GM18502 (cell line): Measurements from ENCODE around the gene NMNAT1.
A peak's percentile ranks its signal among the peaks of the same experiment; 100 is the strongest.
"Not testable (repeated sequence)": the region's sequence is repeated elsewhere in the genome, so short reads cannot be mapped to it uniquely, and the experiment has no call there.

Experiments
- ATAC-seq: cut with Tn5 transposase; IDR thresholded peaks from one replicate; pipeline ENCODE4 v1.9.1; 2021; ENCODE audit warnings: mild to moderate bottlenecking; ENCODE audit not compliant: unreplicated experiment, poor library complexity

Gene NMNAT1

GRCh38 chr1:9917901-9918300 lies 25.4 kb upstream of the NMNAT1 start:
- no peak for ATAC-seq

- ATAC-seq, result no peak
Measured at GRCh38 chr1:9920606-9921005, 22.7 kb upstream of the NMNAT1 start.

DNA sequence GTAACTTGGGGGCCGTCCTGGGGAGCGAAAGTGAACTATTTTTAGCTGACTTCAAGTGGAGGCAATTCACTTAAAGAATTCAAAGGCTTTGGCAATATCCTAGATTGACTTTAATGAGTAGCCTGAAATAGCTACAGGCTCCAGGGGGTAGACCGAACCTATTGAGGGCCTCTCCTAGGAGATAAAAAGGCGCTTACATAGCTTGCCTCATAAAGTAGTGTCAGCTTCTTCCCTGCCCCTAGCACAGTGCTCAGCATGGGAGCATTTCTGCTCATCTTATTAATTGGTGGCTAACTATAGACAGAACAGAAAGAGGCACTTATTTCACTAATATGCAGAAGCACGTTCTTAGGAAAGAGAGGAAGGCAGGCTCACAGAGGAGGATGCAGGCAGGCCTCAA lies 20.9 kb upstream of the NMNAT1 start:
- no peak for ATAC-seq

DNA sequence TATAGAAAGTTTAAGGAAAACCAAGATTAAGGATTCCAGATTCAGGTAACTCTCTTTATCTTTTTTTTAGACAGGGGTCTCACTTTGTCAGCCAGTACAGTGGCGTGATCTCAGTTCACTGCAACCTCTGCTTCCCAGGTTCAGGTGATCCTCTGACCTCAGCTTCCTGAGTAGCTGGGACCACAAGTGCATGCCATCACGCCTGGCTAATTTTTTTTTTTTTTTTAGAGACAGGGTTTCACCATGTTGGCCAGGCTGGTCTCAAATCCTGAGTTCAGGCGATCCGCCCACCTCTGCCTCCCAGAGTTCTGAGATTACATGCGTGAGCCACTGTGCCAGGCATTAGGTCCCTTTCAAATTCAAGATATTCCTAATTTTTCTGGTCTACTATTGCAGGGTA lies 16.0 kb upstream of the NMNAT1 start:
- no peak for ATAC-seq

DNA sequence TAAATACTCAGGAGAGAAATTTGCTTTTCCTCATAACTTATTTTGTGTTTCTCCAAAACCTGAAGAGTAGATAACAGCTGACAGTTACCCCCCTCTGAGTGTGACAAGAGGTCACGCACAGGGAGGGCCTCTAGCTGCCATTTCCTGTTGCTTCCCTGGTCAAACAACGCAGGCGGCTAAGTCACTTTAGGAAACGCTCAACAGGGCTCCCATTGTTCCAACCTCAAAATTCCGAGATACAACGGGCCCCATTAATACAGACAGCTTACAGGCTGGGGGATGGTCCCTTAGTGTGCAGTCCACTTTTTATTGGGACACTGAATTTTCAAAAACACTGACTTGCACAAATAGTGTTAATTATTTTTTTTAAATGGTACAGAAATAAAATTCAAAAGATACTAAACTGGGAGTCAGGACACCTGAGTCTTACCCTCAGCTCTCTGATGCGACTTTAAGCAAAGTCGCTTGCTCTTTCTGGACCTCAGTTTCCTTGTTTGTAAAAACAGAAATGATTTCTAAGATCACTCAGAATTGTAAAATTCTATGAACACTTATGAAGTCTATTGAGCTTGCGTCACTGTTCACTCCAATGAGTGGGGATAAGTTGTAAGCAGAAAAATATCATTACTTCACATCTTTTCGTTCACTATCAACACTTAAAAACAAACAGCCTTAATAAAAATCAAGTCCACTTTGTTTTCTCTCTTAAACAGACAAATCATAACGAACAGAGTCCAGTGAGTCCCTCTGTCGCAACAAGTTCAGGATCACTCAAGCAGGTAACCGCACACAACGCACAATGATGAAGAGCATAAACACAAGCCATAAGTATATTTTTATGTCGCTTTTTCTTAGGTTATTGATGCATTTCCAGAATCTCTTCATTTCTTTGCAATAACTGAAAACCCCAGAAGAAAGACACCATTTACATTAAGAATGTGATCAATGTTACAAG lies 13.6 kb upstream of the NMNAT1 start:
- no peak for ATAC-seq

DNA sequence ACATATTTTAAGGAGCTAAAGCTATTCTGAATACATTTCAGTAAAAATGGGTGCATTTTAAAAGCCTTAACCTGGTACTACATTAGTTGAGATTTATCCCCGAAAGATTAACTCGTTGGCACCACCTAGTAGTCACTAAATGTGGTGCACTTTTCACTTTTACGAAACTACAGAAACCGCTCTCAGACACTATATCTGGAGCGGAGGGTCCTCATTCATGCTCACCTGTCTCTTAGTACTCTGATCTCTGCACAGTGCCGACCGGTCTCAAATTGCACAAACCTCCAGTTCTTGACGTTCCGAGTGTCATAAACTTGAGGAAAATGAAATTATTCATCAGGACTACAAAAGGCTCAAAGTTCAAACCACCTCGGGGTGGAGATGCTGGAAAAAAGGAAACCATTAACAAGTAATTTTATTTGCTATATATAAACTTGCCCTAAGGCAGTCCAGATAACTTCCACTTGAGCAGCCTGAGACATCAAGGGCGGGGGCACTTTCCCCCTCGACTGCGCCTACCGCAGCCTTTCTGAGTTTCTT lies 806 bp upstream of the NMNAT1 start:
- ATAC-seq, result peak; percentile 29

DNA sequence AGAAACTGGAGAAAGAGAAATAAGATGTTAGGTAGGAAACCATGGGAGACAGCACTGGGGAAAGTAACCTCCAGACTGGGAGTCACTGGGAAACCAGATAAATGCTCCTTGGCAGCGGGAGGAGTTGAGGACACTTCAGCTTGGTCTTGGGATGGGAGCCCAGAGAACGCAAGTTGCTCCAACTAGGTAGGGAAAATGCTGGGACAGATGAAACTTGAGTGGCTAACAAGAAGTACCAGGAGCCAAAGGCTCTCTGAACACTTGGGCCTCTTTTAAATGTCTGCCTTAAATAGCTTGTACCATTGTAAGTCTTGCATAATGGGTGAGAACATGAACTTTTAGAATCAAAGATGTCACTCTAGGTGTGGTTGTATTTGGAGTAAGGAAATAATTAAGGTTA lies 3.0 kb downstream of the NMNAT1 start:
- no peak for ATAC-seq

GRCh38 chr1:9957726-9958125 lies 14.5 kb downstream of the NMNAT1 start:
- no peak for ATAC-seq

DNA sequence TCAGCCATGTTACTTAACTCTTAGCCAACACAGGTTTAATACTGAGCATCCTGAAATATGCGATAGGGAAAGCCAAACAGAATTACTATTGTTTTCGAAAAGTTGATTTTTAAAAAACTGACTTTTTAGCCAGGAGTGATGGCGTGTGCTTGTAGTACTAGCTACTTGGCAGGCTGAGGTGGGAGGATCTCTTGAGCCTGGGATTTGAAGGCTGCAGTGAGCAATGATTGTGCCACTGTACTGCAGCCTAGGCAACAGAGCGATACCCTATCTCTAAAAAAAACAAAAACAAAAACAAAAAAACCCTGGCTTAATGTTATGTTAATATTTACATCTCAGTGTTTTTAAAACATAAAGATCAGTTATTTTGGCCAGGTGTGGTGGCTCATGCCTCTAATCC lies 16.7 kb downstream of the NMNAT1 start:
- ATAC-seq, result no peak

GRCh38 chr1:9960706-9961562 lies 17.7 kb downstream of the NMNAT1 start:
- no peak for ATAC-seq

GRCh38 chr1:9984253-9984652 lies 41.0 kb downstream of the NMNAT1 start:
- no peak for ATAC-seq

- ATAC-seq, result no peak
Measured at GRCh38 chr1:9985001-9985400, 41.7 kb downstream of the NMNAT1 start.

GRCh38 chr1:9989773-9990172 lies 46.5 kb downstream of the NMNAT1 start:
- no peak for ATAC-seq

DNA sequence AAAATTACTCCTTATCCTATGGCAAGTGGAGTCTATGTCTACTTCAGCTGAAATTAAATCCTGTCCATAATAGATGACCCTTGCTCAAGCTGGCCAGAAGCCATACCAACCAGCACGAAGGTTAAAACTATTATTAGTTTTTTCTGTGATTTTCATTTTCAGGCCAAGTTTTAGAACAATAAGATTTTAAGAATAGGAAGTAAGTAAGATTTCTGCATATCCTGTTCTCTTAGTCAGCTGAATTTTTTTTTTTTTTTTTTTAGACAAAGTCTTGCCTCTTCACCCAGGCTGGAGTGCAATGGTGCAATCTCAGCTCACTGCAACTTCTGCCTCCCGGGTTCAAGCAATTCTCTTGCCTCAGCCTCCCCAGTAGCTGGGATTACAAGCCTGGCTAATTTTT lies 47.7 kb downstream of the NMNAT1 start:
- no peak for ATAC-seq

GRCh38 chr1:9992910-9993309 lies 49.6 kb downstream of the NMNAT1 start:
- no peak for ATAC-seq

DNA sequence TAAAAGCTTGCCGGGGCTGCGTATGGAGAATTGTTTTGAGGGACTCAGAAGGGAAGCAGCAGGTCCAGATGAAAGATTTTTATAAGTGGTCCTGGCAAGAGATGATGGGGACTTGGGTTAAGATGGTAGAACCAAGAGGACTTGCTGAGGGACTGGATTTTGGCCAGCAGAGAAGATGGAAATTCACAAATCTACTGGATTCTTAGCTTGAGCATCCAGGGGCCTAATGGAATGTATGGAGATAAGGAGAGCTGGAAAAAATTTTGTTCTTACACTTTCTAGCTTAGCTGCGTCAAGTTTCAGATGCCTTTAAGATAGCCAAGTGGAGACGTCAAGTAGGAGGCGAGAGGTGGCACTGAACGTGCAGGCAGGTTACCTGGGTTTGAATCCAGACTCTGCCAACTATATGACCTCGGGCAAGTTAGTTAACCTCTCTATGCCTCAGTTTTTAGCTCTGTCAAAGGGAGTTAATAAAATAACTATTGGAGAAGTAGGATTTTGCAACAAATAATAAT lies 50.3 kb downstream of the NMNAT1 start:
- no peak for ATAC-seq

DNA sequence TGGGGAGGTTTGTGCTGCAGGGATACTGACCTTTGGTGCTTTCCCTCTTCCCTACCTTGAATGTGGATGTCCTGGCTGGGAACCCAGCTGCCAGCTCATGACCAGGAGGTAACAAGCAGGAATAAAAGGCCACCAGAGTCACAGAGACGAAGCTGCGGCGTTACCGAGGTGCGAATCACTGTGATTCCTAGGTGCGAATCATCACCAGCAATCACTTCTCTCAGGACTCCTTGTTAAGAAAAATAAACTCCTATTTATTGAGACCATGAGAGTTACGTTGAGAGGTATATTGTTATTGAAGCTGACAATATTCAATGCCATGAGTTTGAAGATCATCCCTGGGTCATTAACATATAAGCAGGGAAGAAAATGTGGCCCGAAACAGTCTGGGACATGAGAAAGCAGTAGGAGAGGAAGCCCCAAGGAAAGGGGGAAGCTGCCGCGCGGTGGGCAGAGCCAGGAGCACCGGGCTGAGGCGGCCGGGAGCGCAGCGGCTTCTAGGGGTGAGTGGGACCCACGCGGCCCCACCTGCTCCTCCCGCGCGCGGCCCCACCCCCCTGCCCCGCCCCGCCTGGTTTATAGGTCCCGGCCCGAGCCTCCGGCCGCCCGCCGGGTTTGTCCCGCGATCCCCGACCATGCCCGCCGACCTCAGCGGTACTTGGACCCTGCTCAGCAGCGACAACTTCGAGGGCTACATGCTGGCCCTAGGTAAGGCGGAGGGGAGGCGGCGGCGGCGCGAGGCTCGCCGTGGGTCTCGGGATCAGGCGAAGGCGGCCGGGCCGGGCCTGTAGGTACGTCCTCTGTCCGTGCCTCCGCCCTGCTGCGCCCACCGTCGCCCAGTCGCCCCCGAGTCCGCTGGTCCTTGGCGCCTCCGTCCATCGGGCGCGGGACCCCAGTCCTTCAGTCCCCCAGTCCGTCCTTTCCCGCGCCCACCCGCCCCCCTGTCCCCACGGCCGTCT lies 53.6 kb downstream of the NMNAT1 start, which contains the start of gene RBP7:
Gene RBP7 (plus strand): TSS at position 605 of the 959 bp plus-strand sequence. CDS start 31 bp downstream, at position 636.
- no peak for ATAC-seq

GRCh38 chr1:10001016-10001665 lies 57.9 kb downstream of the NMNAT1 start:
- no peak for ATAC-seq

DNA sequence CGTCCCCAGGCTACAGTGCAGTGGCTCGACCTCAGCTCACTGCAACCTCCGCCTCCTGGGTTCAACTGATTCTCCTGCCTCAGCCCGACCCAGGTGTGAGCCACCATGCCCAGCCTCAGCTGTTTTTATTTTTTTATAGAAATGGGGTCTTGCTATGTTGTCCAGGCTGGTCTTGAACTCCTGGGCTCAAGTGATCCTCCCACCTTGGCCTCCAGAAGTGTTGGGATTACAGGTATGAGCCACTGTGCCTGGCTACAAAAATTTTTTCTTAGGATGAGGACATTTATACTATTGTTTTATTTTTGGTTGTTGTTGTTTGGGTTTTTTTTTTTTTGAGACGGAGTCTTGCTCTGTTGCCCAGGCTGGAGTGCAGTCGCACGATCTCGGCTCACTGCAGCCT lies 62.0 kb downstream of the NMNAT1 start:
- ATAC-seq, result not testable (repeated sequence)
